OCI-M2 (cell line): ENCODE data around the gene EHBP1.

Experiments used
- DNase-seq: peaks from one replicate; lab custom pipeline; 2025; ENCODE audit not compliant: unreplicated experiment; lab: John Stamatoyannopoulos, UW

EHBP1 gene

DNA sequence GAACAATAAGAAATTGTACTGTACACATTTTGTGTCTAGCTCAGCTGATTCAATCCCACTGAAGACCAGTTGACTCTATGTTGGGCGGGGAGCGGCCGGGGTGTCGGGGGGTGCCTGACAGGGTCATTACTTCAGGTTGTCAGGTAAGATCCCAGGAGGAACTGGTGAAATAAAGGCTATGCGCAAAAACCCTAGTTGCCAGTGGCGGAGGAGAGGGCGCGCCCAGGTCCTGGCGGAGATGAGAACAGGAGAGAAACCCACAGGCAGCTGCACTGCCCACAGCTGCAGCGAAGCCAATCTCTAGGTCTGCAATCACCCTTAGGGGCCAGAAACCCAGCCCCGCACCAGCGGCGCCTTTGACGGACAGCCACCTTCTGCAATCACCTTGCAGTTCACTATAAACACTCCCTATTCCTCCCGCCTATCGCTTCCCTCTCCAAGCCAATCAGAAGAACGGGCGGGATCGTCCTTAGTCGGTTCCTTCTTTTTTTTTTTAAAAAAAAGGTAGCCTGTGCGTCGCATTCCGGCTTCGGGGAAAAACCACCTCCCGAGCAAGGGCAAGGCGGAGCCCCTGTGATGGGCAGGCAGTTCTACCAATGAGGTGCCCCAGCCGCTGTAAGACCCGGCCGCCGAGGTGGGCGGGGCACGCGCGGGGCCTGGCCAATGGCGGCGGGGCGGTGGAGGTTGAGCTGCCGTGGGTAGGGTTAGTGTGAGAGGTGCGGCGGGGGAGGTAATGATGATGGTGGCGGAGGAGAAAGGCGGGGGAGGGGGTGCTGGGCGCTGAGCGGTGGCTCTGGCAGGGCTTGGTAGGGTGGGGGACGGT lies at the start of gene EHBP1:
TSS of gene EHBP1 (plus strand) at position 707 of the 823 bp plus-strand sequence. CDS start 1,479 bp downstream, outside the sequence.
- DNase-seq: peak; percentile 90

DNA sequence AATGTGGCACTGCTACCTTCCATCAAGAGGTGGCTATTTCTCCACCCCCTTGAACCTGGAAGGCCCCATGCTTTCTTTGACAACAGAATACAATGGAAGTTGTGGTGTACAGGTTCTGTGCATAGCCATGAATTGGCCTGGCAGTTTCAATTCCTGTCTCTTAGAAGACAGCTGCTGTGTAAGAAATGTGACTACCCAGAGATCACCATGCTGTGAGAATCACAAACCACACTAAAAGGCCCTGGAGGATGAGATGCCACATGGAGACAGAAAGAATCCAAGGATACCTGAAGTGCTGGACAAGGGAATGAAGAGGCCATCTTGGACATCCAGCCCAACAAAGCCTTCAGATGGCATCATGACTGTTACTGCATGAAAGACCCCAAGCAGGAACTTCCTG lies 47.7 kb upstream of the EHBP1 start:
- DNase-seq: no peak

DNA sequence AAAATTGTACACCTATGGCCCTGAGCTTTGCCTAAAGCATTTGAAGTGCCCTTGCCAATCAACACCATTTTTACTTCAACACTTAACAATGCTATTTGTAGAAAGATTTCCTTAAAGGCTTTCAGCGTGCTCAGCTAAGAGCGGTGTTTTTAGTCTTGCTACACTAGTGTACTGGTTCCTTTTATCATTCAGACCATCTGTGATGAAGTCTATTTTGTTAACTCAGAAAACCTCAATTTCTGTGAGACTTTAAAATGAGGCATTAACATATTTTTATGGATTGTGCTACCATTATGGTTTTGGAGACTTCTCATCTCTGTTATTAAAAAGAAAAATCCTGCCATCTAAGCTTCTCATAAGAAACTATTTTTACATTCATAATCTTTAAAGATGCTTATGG lies 46.6 kb upstream of the EHBP1 start:
- DNase-seq: no peak

DNA sequence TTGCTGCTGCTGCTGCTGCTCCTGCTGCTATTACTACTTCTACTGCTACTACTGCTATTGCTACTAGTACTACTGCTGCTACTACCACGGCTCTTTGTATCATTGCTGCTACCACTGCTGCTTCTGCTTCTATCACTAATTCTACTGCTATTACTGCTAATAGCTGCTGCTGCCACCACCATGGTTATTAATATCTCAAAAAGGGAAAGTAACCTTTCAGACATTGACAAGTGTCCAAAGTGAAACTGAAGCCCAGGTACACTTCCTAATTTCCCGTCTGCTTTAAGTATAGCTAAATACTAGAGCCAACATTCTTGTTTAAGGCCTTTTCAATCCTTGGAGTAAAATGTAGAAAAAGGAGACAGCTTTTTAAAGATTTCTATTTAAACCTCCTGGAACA lies 45.4 kb upstream of the EHBP1 start:
- no peak for DNase-seq

DNA sequence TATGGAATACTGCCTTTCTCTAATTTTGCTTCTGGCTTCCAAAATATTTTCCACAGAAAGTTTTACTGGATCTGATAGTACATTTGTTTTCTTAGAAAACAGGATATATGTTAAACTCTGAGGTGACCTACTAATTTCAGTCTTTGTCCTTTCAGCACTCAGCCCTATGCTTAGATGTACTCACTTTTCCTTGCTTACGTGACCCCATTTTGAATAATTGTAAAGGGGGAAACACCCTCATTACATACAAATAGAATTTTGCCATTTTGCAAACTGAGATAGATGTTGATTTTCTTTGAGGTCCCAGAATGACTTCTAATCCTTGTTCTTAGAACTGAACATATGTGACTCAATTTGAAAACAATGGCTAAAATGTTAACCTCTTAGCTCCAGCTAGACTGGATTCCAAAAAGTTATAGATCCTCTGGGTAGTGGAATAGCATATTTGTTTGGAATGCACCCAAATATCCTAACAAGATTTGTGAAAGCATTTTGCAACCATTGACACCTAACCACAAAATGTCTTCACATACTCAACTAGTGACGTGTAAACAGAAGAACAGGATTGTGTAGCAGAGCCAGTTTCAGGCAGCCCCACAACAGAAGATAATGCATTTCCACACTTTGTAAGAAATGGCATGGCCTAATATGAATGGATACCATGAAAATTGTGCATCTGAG lies 44.8 kb upstream of the EHBP1 start:
- DNase-seq: no peak

DNA sequence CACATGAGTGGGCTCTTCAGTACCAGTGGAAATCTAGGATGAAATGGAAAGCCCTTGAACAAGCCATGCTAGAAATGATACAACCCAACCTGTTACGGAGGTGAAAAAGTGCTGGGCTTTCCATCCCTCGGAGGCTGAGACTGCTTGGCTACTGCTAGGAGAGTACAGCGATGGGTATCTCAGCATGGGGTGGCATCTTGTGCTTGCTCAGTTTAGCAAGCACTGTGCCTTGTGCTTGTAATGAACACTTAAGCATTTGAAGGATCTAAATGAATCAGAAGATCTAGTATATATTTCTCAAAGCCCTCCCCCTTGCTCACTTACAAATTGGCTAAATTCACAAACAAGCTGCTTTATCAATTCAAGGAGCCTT lies 44.3 kb upstream of the EHBP1 start:
- DNase-seq: no peak

DNA sequence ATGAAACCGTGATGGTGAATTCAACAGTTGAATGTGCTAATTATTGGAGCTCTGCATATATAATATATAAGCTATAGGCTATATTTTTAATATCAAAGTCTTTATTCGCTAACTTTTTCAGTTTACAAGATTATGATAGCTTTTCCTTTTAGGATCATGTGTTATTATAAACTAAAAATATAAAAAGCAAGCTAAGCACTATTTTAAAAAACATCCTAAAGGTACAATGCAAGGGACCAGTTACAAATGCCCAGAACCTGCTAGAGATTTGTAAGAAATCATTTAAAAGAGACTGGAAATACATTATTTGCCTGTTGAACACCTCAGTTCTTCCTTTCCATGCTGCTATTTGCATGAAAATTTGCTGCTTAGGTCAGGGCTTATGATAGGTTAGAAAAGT lies 43.4 kb upstream of the EHBP1 start:
- no peak for DNase-seq

DNA sequence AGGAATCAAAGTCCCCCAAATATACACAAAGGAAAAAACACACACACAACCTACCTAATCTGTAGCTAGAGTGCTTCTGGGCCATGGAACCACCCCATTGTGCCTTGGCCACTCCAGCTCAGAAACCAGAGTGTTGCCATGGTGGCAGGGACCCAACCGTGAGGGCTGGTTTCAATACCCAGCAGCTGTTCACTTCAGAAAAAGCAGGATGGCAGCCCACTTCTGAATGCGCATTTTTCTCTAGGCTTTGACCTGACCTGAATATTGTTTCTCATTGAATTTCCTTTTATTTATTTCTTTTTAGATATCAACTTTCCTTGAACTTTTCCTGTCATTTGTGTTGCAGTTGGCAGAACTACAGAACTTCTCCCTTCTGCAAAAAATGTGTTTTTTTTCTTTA lies 43.0 kb upstream of the EHBP1 start:
- no peak for DNase-seq

DNA sequence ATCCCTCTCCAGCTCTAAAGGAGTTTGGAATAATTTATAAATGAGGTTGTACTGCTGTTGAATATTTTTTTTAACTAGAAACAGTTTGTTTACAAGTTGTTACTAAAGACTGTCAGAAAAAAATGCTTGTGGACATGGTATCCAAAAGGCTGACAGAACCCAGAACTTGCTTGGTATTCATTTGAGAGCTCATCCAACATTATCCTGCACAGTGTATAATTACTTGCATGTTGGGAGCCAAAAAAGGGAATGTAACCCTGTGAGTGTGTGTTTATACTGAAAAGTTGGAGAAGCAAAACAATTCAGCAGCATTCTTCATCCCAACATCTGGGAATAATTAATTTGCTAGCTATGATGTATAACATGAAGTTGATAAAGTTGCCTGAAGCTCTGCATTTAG lies 42.1 kb upstream of the EHBP1 start:
- no peak for DNase-seq

DNA sequence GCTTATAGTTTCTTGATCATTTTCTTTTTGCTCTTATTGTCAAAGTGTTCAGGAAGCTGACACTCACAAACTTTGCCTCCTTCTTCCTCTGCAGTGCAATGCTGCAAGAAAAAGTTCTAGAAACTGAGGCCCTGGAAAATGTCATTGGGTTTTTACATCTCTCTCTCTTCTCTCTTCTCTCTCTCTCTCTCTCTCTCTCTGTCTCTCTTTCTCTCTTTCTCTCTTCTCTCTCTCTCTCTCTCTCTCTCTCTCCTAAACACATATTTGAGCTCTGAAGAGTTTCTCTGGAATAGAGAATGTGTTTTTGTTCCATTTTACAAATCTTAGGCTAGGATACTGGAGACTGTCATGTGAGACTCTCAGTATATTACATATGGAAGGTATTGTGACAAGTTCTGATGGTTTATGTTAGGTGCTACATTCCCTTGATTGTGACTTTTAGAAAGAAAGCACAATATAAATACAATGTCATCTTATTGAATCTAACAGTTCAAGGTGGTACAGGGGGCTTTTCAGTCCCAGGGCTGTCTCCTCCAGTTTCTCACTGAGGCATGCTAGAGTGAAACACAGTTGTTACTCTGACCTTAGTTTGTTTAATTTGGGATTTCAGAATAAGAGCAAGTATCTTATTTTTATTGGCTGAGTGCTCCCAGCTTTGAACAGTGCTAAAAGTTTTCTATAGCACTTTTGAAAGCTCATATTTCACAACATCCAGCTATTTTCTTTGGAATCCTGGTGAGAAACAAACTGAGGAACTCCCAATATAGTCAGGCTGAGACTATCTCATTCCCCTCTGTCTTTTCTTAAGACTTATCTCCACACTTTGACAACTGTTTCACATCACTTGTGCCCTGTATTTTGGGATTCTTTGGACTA lies 41.4 kb upstream of the EHBP1 start:
- no peak for DNase-seq

DNA sequence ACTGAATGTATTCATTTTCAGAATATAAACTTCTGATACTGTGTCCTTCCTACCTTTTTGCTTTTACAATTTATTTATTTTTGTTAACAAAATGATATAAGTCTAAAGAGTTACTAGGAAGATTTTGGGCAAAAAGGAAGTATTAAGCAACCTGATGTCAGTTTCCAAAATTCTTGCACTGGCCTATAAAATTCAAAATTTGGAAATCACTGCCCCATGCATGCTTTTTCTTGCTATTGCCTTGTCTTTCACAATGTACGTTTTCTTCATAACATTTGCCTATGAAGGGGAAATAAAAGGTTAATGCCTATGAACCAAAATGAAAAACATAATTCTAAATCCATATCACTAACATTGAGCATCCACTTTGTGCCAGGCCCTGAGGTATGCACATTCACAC lies 40.1 kb upstream of the EHBP1 start:
- no peak for DNase-seq

DNA sequence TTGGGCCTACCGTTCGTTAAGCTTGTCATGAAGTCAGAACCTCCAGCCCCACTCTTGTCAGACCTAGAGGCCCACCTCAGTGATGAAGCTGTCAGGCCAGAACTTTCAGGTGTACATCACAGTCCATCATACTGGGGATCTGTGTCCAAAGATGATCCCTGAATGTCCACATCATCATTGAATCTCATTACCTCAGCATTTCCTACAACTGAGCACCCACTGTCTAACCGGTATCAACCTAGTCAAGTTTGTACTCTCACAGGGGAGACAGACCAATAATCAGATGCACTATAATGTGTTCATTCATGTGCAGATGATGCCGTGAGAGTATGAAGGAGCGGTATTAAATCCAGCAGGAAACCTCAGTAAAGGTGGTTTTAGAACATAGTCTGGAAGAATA lies 36.3 kb upstream of the EHBP1 start:
- DNase-seq: no peak

DNA sequence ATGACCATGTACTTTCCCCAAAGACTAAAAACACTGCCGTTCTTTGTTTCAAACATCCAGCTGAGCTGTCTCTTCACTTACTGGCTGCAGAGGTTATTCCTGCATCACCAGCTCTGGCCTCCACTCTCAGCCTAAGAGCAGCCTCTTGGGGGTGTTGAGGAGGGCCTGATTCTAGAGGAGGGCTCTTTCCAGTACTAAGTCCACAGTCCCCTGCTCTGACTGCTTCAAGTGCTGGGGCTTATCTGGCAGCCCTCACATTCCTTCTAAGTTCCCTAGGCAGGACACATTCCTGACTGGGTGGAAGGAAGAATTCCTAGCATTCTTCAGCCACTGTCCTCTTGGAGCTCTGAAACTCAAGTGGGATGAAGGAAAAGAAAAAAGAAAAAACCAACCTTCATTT lies 32.9 kb upstream of the EHBP1 start:
- no peak for DNase-seq

DNA sequence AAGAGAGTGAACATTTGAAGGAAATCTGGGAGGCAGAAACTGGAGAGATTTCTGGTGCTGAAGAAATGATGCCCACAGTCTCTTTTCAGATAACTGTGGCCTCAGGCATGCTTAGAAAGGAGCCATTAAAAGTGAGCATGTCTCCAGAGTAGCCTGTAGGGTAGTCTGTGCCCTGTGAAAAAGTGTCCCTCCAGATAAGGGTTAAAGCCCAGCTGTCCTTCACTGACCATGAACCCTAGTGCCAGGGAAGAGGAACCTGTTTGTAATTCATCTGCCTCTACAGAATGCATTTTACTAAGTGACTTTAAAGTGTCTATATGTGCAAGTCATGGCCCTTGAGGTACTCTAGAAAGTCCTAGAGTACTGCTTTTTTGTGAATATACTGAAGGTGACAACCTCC lies 30.5 kb upstream of the EHBP1 start:
- no peak for DNase-seq

DNA sequence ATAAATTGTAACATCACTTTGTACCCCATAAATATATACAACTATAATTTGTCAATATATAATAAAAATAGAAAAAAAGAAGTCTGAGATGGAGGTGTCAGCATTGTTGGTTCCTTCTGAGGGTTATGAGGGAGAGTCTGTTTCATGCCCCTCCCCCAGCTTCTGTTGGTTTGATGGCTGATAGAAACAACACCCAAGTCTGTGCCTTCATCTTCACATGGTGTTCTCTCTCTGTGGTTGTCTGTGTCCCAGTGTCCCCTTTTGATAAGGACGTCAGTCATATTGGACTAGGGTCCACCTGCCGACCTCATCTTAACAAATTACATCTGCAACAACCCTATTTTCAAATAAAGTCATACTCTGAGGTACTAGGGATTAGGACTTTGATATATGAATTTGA lies 20.3 kb upstream of the EHBP1 start:
- DNase-seq: no peak

DNA sequence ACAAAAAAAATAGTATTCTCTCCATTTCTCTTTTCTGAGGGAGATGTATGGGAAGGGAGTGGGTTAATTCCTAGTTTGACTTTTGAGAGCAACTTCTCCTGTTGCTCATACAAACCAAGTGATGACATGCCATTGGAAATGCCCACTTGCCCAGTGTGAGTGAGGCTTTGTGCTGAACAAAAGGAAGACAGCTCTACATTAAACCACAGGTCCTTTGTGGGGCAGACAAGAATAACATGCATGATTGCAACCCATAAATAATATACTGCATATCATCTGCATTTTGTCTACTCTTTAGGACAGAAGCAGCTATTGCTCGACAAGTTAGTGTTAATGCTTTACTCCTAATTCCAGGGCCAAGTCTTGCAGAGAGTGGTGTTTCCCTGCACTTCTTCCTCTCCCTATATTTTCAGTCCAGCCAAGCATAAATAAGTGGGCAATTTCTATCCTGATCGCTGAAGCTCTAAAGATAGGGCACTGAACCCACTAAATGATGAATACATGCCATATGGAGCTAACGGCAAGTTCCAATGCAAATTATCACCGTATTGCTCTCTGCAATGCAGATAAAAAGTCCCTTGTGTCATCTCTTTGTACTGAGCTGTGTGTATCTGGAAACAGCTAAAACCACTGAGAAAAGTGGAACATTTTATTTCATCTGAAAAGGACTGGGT lies 19.4 kb upstream of the EHBP1 start:
- DNase-seq: no peak

DNA sequence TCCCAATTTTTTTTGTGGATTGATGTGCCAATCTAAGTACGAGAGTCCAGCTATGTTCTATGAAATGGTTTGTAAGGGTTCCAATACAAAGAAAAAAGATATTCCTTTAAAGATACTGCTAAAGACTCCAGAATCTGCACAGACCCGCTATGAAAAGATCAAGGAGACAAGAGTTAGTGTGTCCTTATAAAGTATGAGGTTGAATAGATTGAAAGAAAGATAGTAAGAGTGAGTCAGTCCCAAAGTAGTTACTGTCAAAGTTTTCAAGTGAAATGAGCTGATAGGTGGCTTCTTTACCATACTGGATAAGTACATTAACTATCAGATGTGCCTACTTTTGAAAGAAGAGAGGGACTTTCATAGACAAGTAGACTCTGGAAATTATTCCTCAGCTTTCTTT lies 17.9 kb upstream of the EHBP1 start:
- DNase-seq: no peak

DNA sequence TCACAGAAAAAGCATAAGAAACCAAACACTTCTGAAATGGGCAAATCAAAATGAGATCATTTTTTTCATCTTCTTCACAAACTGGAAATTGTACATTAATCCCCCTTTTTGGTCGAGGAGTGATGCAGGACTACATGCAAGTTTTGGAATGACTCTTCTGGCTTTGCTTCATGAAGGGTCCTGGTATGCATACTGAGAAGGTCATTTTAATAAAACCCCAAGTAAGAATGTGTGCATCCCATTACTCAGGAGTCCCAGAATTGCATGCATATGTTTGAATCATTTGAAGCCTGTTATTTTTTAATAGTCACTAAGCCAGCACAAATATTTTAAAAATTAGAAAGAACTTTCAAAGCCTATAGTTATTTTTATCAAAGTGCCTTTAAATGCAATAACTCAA lies 16.7 kb upstream of the EHBP1 start:
- no peak for DNase-seq

DNA sequence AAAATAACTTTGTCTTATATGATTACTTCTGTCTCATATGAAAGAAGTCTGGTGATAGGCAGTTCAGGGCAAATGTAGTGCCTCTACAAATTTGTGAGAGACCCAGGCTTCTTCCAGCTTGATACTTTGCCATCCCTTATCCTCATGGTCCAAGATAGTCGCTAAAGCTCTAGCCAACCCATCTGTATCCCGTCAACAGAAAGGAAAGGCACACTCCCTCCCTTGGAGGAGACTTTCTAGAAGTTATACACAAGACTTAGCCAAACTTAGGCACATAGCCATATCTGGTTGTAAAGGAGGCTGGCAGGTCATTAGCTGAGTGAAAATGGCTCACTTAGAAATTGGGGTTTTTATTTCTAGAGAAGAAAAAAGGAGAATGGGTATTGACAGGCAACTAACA lies 14.3 kb upstream of the EHBP1 start:
- no peak for DNase-seq

DNA sequence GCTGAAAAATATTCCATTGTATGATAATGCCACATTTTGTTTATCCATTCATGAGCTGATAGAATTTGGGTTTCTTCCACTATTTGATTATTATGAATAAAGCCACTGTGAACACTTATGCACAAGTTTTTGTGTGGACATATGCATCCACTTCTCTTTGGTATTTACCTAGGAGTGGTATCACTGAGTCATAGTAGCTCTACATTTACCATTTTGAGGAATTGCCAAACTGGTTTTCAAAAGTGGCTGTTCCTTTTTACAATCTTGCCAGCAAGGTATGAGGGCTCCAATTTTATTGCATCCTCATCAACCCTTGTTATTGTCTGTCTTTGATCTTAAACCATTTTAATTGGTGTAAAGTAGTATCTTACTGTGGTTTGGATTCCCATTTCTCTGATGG lies 13.3 kb upstream of the EHBP1 start:
- no peak for DNase-seq

DNA sequence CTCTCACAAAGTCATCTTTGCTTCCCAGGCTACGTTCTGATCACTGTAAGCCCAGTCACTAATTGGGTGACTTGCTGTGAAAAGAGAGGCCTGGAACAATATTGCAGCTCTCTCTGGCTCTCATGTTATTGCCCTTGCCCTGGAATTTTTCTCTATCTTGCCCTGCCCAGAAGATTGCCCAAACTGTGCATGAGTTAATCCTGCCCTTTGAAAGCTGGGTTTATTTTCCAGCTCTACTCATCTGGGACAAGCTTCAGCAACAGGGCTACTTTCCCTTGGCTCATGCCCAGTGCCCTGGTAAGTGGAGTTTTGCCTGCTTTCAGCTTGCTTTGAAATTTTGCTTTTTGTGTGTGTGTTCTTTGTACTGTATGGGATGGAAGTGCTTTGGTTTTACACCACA lies 6.9 kb upstream of the EHBP1 start:
- DNase-seq: no peak
